Nephron progenitor cell (in vitro differentiated cells): ENCODE results near the gene FARP2.

Experiments used
- DNase-seq: peaks from one replicate; pipeline ENCODE4 v3.0.0; 2021
- H3K27ac Mint-ChIP-seq: 2 replicates; pipeline ENCODE4 v1.8.0; 2021; ENCODE audit warnings: mild to moderate bottlenecking, moderate library complexity, mixed read lengths
- H3K27me3 Mint-ChIP-seq: 2 replicates; pipeline ENCODE4 v1.8.0; 2021; ENCODE audit warnings: mild to moderate bottlenecking, low read depth, mixed read lengths; ENCODE audit not compliant: poor library complexity
- H3K36me3 Mint-ChIP-seq: 2 replicates; pipeline ENCODE4 v1.8.0; 2021; ENCODE audit warnings: low read depth, mixed read lengths
- H3K4me1 Mint-ChIP-seq: 2 replicates; pipeline ENCODE4 v1.8.0; 2021; ENCODE audit warnings: mixed read lengths
- H3K4me3 Mint-ChIP-seq: 2 replicates; pipeline ENCODE4 v1.8.0; 2021; ENCODE audit warnings: mild to moderate bottlenecking, moderate library complexity, mixed read lengths
- H3K9me3 Mint-ChIP-seq: 2 replicates; pipeline ENCODE4 v1.8.0; 2021; ENCODE audit warnings: mild to moderate bottlenecking, moderate library complexity, mixed read lengths
- CTCF ChIP-seq: fragments of 200-600 bp; sonication (generic); IDR thresholded peaks from 2 replicates; pipeline ENCODE4 v1.5.0; 2021; ENCODE audit warnings: antibody characterized with exemption

The FARP2 gene

GRCh38 chr2:241310917-241311566, 45.0 kb upstream of the FARP2 start:
- no peaks in the 10 kb centered on the region for H3K27me3 Mint-ChIP-seq
- no peak for TF ChIP-seq CTCF
- H3K27ac Mint-ChIP-seq, result peak overlapping the region; percentile 3
- no peaks in the 10 kb centered on the region for H3K9me3 Mint-ChIP-seq
- H3K4me3 Mint-ChIP-seq, result peak overlapping the region; percentile 16
- H3K4me1 Mint-ChIP-seq, result peaks cover 63% of the 10 kb centered on the region
- DNase-seq, result no peak
- peaks cover 7% of the 10 kb centered on the region for H3K36me3 Mint-ChIP-seq

GRCh38 chr2:241312082-241312481, 44.0 kb upstream of the FARP2 start:
- Mint-ChIP-seq H3K27ac (no peak overlapping the region), H3K4me3 (no peak overlapping the region), H3K4me1 (peaks cover 68% of the 10 kb centered on the region)

GRCh38 chr2:241313543-241314095, 42.5 kb upstream of the FARP2 start:
- Mint-ChIP-seq H3K36me3 (peaks cover 18% of the 10 kb centered on the region), H3K27ac (no peak overlapping the region), H3K9me3 (no peaks in the 10 kb centered on the region), H3K4me1 (peaks cover 76% of the 10 kb centered on the region), H3K4me3 (peak overlapping the region; percentile 100), H3K27me3 (no peaks in the 10 kb centered on the region)
- TF ChIP-seq CTCF, result no peak
- DNase-seq, result no peak

More at GRCh38 chr2:241312082-241312481, 44.0 kb upstream of the FARP2 start:
- Mint-ChIP-seq H3K9me3 (no peaks in the 10 kb centered on the region), H3K36me3 (peaks cover 7% of the 10 kb centered on the region), H3K27me3 (no peaks in the 10 kb centered on the region)
- no peak for TF ChIP-seq CTCF
- DNase-seq, result no peak

- H3K9me3 Mint-ChIP-seq, result no peaks in the 10 kb centered on the region
- TF ChIP-seq CTCF, result no peak
- peaks cover 74% of the 10 kb centered on the region for H3K4me1 Mint-ChIP-seq
- H3K27me3 Mint-ChIP-seq, result no peaks in the 10 kb centered on the region
- DNase-seq, result no peak
- H3K27ac Mint-ChIP-seq, result peak overlapping the region; percentile 92
- peaks cover 16% of the 10 kb centered on the region for H3K36me3 Mint-ChIP-seq
- peak overlapping the region; percentile 100 for H3K4me3 Mint-ChIP-seq
These were observed 41.6 kb upstream of the FARP2 start for GRCh38 chr2:241314226-241315092.

GRCh38 chr2:241315093-241315878, 40.8 kb upstream of the FARP2 start, which contains the start of gene HDLBP:
HDLBP (minus strand) TSS chr2:241315672; CDS start chr2:241266869, 48,803 bp downstream.
- H3K4me1 Mint-ChIP-seq, result peaks cover 73% of the 10 kb centered on the region
- peak within 1 kb of the TSS; percentile 100 for H3K27ac Mint-ChIP-seq
- peaks cover 23% of the 10 kb centered on the region for H3K36me3 Mint-ChIP-seq
- H3K9me3 Mint-ChIP-seq, result no peaks in the 10 kb centered on the region
- TF ChIP-seq CTCF, result no peak
- H3K27me3 Mint-ChIP-seq, result no peaks in the 10 kb centered on the region
- DNase-seq, result peak; percentile 100
- peak within 1 kb of the TSS; percentile 100 for H3K4me3 Mint-ChIP-seq
